Effector CD8-positive, alpha-beta T cell (primary cell): ENCODE results near the gene FAM168A.
"Not testable (repeated sequence)": the region's sequence is repeated elsewhere in the genome, so short reads cannot be mapped to it uniquely, and the experiment has no call there.

Source experiments
- DNase-seq: peaks from one replicate; lab custom pipeline; 2025; lab: John Stamatoyannopoulos, UW

Gene FAM168A

GRCh38 chr11:73596547-73596946, 1.4 kb downstream of the FAM168A start:
- no peak for DNase-seq

- DNase-seq: no peak
Observed at GRCh38 chr11:73592640-73593039, 5.3 kb downstream of the FAM168A start.

GRCh38 chr11:73591743-73592142, 6.2 kb downstream of the FAM168A start:
- no peak for DNase-seq

- no peak for DNase-seq
Observed at GRCh38 chr11:73590991-73591390, 6.9 kb downstream of the FAM168A start.

GRCh38 chr11:73586791-73587190, 11.1 kb downstream of the FAM168A start:
- DNase-seq: no peak

- DNase-seq: no peak
Observed at GRCh38 chr11:73585834-73586575, 11.9 kb downstream of the FAM168A start.

GRCh38 chr11:73584831-73585230, 13.1 kb downstream of the FAM168A start:
- no peak for DNase-seq

GRCh38 chr11:73582653-73583052, 15.3 kb downstream of the FAM168A start:
- no peak for DNase-seq

GRCh38 chr11:73580749-73581148, 17.2 kb downstream of the FAM168A start:
- not testable (repeated sequence) for DNase-seq

- DNase-seq: no peak
Observed at GRCh38 chr11:73579641-73580434, 18.1 kb downstream of the FAM168A start.

GRCh38 chr11:73578592-73579185, 19.2 kb downstream of the FAM168A start:
- no peak for DNase-seq

- DNase-seq: no peak
Observed at GRCh38 chr11:73577496-73577917, 20.4 kb downstream of the FAM168A start.

- DNase-seq: no peak
Observed at GRCh38 chr11:73576185-73576614, 21.7 kb downstream of the FAM168A start.

GRCh38 chr11:73571982-73572381, 25.9 kb downstream of the FAM168A start:
- not testable (repeated sequence) for DNase-seq

- no peak for DNase-seq
Observed at GRCh38 chr11:73570415-73571114, 27.3 kb downstream of the FAM168A start.

- no peak for DNase-seq
Observed at GRCh38 chr11:73566977-73567755, 30.7 kb downstream of the FAM168A start.

- no peak for DNase-seq
Observed at GRCh38 chr11:73566422-73566821, 31.5 kb downstream of the FAM168A start.

GRCh38 chr11:73565804-73566203, 32.1 kb downstream of the FAM168A start:
- no peak for DNase-seq

- DNase-seq: no peak
Observed at GRCh38 chr11:73564903-73565302, 33.0 kb downstream of the FAM168A start.

GRCh38 chr11:73563539-73564200, 34.2 kb downstream of the FAM168A start:
- no peak for DNase-seq

- DNase-seq: no peak
Observed at GRCh38 chr11:73559743-73560142, 38.2 kb downstream of the FAM168A start.
